Skin of body (tissue), 3 donors: ENCODE measurements around the gene CNOT11. TPM values are rescaled to one million over a fixed set of nuclear protein-coding genes. Genes with fewer than 3 reads are reported as not detected.
"Not testable (repeated sequence)": the region's sequence is repeated elsewhere in the genome, so short reads cannot be mapped to it uniquely, and the experiment has no call there.

Source experiments
- DNase-seq: peaks from one replicate; lab custom pipeline; 2025; lab: John Stamatoyannopoulos, UW
- small RNA-seq: library from RNA; depleted of rRNA; stranded (forward); fragments of <200 nt; gene quantifications from one replicate; pipeline ENCODE3, GENCODE V24; 2014; ENCODE audit warnings: low replicate concordance
- total RNA-seq: library from RNA; depleted of rRNA; stranded (reverse); fragments of >200 nt; gene quantifications from one replicate; pipeline ENCODE4 v1.2.3, GENCODE V29; 2014

The CNOT11 gene
- total RNA-seq, 1 donor from 2014 or later: 13.6 TPM

- peak; percentile 83 for DNase-seq
Measured at GRCh38 chr2:101308432-101309210, 55.9 kb downstream of the CNOT11 start, which contains the start of gene RNF149. TSS of gene RNF149 (minus strand) at chr2:101308701. CDS start at chr2:101308588, 113 bp downstream.

- DNase-seq: no peak
Measured at GRCh38 chr2:101310090-101310833, 57.6 kb downstream of the CNOT11 start.

GRCh38 chr2:101310834-101311695 lies 58.4 kb downstream of the CNOT11 start:
- DNase-seq: no peak

- DNase-seq: no peak
Measured at GRCh38 chr2:101311696-101312017, 59.0 kb downstream of the CNOT11 start.

GRCh38 chr2:101316568-101316967 lies 63.9 kb downstream of the CNOT11 start:
- DNase-seq: not testable (repeated sequence)

Small RNAs within 50 kb of the gene (small RNA-seq; reads per million reads assigned to genes)
- gene MIR5696 (0.43 reads per million, percentile 53 among the genes with 10 or more reads in this experiment), gene SNORD89 (141 reads per million, percentile 97 among the genes with 10 or more reads in this experiment)

Other genes starting within 250 kb of the CNOT11 start
- 20.7 TPM for gene TBC1D8, start 101.5 kb upstream of the CNOT11 start, total RNA-seq
- 76.5 TPM for gene RNF149, start 55.8 kb downstream of the CNOT11 start, total RNA-seq
- gene CREG2, start 134.6 kb downstream of the CNOT11 start, total RNA-seq: 0.20 TPM
- gene RFX8, start 222.2 kb downstream of the CNOT11 start, total RNA-seq: 1.2 TPM